Measurements from ENCODE around the gene CDY2B. TPM values are rescaled to one million over a fixed set of nuclear protein-coding genes. Genes with fewer than 3 reads are reported as not detected.
"Not testable (repeated sequence)": the region's sequence is repeated elsewhere in the genome, so short reads cannot be mapped to it uniquely, and the experiment has no call there.

The CDY2B gene
- not detected for total RNA-seq

GRCh38 chrY:17880120-17880519, at the start of gene CDY2B:
Gene CDY2B (minus strand): TSS chrY:17880220. CDS start chrY:17879892, 328 bp downstream.
- ATAC-seq (replicated peaks in 6 of 8); H3K4me1 ChIP-seq (replicated peaks in 1 of 2): not testable (repeated sequence)
- no CpG with 5 or more reads among the region's 2 CpGs for whole genome bisulfite sequencing, 10 experiments

GRCh38 chrY:17908009-17908408, 28.0 kb upstream of the CDY2B start:
- H3K27ac ChIP-seq; ATAC-seq (replicated peaks in 6 of 8); H3K4me3 ChIP-seq; H3K4me1 ChIP-seq (replicated peaks in 1 of 2); in situ Hi-C loops (cut with MboI; ENCODE audit: low pct_unique_long_range_greater_than_20kb in 2 of 9, low sequenced_read_pairs in 9 of 9, unreplicated experiment in 9 of 9): not testable (repeated sequence)
- no CpG with 5 or more reads among the region's 3 CpGs for WGBS, 10 experiments

More at GRCh38 chrY:17880120-17880519, at the start of gene CDY2B:
- H3K4me3 ChIP-seq; in situ Hi-C loops (cut with MboI; ENCODE audit: low pct_unique_long_range_greater_than_20kb in 2 of 9, low sequenced_read_pairs in 9 of 9, unreplicated experiment in 9 of 9); H3K27ac ChIP-seq: not testable (repeated sequence)

- H3K27ac ChIP-seq; ATAC-seq (replicated peaks in 6 of 8); H3K4me1 ChIP-seq (replicated peaks in 1 of 2); H3K4me3 ChIP-seq; in situ Hi-C loops (cut with MboI; ENCODE audit: low pct_unique_long_range_greater_than_20kb in 2 of 9, low sequenced_read_pairs in 9 of 9, unreplicated experiment in 9 of 9): not testable (repeated sequence)
- no CpG with 5 or more reads among the region's 2 CpGs for WGBS, 10 experiments
Measured at GRCh38 chrY:17907351-17907750, 27.3 kb upstream of the CDY2B start.

GRCh38 chrY:17881697-17882096, 1.7 kb upstream of the CDY2B start:
- H3K27ac ChIP-seq; ATAC-seq (replicated peaks in 6 of 8); H3K4me3 ChIP-seq; in situ Hi-C loops (cut with MboI; ENCODE audit: low pct_unique_long_range_greater_than_20kb in 2 of 9, low sequenced_read_pairs in 9 of 9, unreplicated experiment in 9 of 9); H3K4me1 ChIP-seq (replicated peaks in 1 of 2): not testable (repeated sequence)
- WGBS, 10 experiments: no CpG with 5 or more reads among the region's 2 CpGs

- H3K4me1 ChIP-seq (replicated peaks in 1 of 2); in situ Hi-C loops (cut with MboI; ENCODE audit: low pct_unique_long_range_greater_than_20kb in 2 of 9, low sequenced_read_pairs in 9 of 9, unreplicated experiment in 9 of 9); H3K27ac ChIP-seq; ATAC-seq (replicated peaks in 6 of 8); H3K4me3 ChIP-seq: not testable (repeated sequence)
- no CpG with 5 or more reads among the region's 1 CpG for WGBS, 10 experiments
Measured at GRCh38 chrY:17876767-17877166, 3.3 kb downstream of the CDY2B start.

GRCh38 chrY:17875401-17875800, 4.6 kb downstream of the CDY2B start:
- ATAC-seq (replicated peaks in 6 of 8); in situ Hi-C loops (cut with MboI; ENCODE audit: low pct_unique_long_range_greater_than_20kb in 2 of 9, low sequenced_read_pairs in 9 of 9, unreplicated experiment in 9 of 9); H3K4me1 ChIP-seq (replicated peaks in 1 of 2); H3K4me3 ChIP-seq; H3K27ac ChIP-seq: not testable (repeated sequence)
- no CpG with 5 or more reads among the region's 3 CpGs for WGBS, 10 experiments

- H3K4me1 ChIP-seq (replicated peaks in 1 of 2); in situ Hi-C loops (cut with MboI; ENCODE audit: low pct_unique_long_range_greater_than_20kb in 2 of 9, low sequenced_read_pairs in 9 of 9, unreplicated experiment in 9 of 9); H3K27ac ChIP-seq; H3K4me3 ChIP-seq: not testable (repeated sequence)
- no CpG with 5 or more reads among the region's 3 CpGs for WGBS, 10 experiments
- peak in 1 of 8 experiments; percentile 45 for ATAC-seq (replicated peaks in 6 of 8)
Measured at GRCh38 chrY:17871194-17871903, 8.7 kb downstream of the CDY2B start.

GRCh38 chrY:17870737-17871136, 9.3 kb downstream of the CDY2B start:
- in situ Hi-C loops (cut with MboI; ENCODE audit: low pct_unique_long_range_greater_than_20kb in 2 of 9, low sequenced_read_pairs in 9 of 9, unreplicated experiment in 9 of 9); H3K4me1 ChIP-seq (replicated peaks in 1 of 2); ATAC-seq (replicated peaks in 6 of 8); H3K27ac ChIP-seq; H3K4me3 ChIP-seq: not testable (repeated sequence)
- no CpG with 5 or more reads among the region's 3 CpGs for WGBS, 10 experiments

- ATAC-seq (replicated peaks in 6 of 8); H3K4me3 ChIP-seq; in situ Hi-C loops (cut with MboI; ENCODE audit: low pct_unique_long_range_greater_than_20kb in 2 of 9, low sequenced_read_pairs in 9 of 9, unreplicated experiment in 9 of 9); H3K4me1 ChIP-seq (replicated peaks in 1 of 2); H3K27ac ChIP-seq: not testable (repeated sequence)
- no CpG with 5 or more reads among the region's 4 CpGs for WGBS, 10 experiments
Measured at GRCh38 chrY:17867850-17868249, 12.2 kb downstream of the CDY2B start.

GRCh38 chrY:17860634-17861033, 19.4 kb downstream of the CDY2B start:
- H3K4me3 ChIP-seq; H3K4me1 ChIP-seq (replicated peaks in 1 of 2); H3K27ac ChIP-seq; ATAC-seq (replicated peaks in 6 of 8); in situ Hi-C loops (cut with MboI; ENCODE audit: low pct_unique_long_range_greater_than_20kb in 2 of 9, low sequenced_read_pairs in 9 of 9, unreplicated experiment in 9 of 9): not testable (repeated sequence)
- no CpG with 5 or more reads among the region's 3 CpGs for WGBS, 10 experiments

GRCh38 chrY:17856963-17857848, 22.8 kb downstream of the CDY2B start:
- H3K4me3 ChIP-seq; H3K4me1 ChIP-seq (replicated peaks in 1 of 2); H3K27ac ChIP-seq; in situ Hi-C loops (cut with MboI; ENCODE audit: low pct_unique_long_range_greater_than_20kb in 2 of 9, low sequenced_read_pairs in 9 of 9, unreplicated experiment in 9 of 9): not testable (repeated sequence)
- WGBS, 10 experiments: no CpG with 5 or more reads among the region's 10 CpGs
- ATAC-seq (replicated peaks in 6 of 8): peak in 1 of 8 experiments; percentile 60

- H3K4me3 ChIP-seq; H3K27ac ChIP-seq; H3K4me1 ChIP-seq (replicated peaks in 1 of 2); ATAC-seq (replicated peaks in 6 of 8); in situ Hi-C loops (cut with MboI; ENCODE audit: low pct_unique_long_range_greater_than_20kb in 2 of 9, low sequenced_read_pairs in 9 of 9, unreplicated experiment in 9 of 9): not testable (repeated sequence)
- WGBS, 10 experiments: no CpG with 5 or more reads among the region's 3 CpGs
Measured at GRCh38 chrY:17856508-17856907, 23.5 kb downstream of the CDY2B start.

- in situ Hi-C loops (cut with MboI; ENCODE audit: low pct_unique_long_range_greater_than_20kb in 2 of 9, low sequenced_read_pairs in 9 of 9, unreplicated experiment in 9 of 9); H3K4me1 ChIP-seq (replicated peaks in 1 of 2); H3K27ac ChIP-seq; H3K4me3 ChIP-seq: not testable (repeated sequence)
- no CpG with 5 or more reads among the region's 4 CpGs for WGBS, 10 experiments
- ATAC-seq (replicated peaks in 6 of 8): peak in 1 of 8 experiments; percentile 28
Measured at GRCh38 chrY:17849131-17849530, 30.9 kb downstream of the CDY2B start.
